GM23338 (cell line): ENCODE measurements around the gene SLC36A3. TPM values are rescaled to one million over a fixed set of nuclear protein-coding genes. Genes with fewer than 3 reads are reported as not detected.

ENCODE experiments used
- ATAC-seq: fragments of 200-7000 bp; cut with Tn5 transposase; 3 replicates; pipeline ENCODE4 v1.9.1; 2020
- DNase-seq: peaks from one replicate; pipeline ENCODE4 v3.0.0-alpha.2; 2015; ENCODE audit warnings: low spot score
- H2AFZ ChIP-seq: fragments of 200-600 bp; sonication (generic); 2 replicates; pipeline ENCODE4 v1.8.0; 2016; ENCODE audit warnings: antibody characterized with exemption, mild to moderate bottlenecking, moderate library complexity
- H3F3A ChIP-seq: fragments of 200-600 bp; sonication (generic); replicated peaks from 2 replicates; pipeline ENCODE4 v1.8.0; 2017; ENCODE audit warnings: antibody characterized with exemption, mixed run types, low read depth
- H3K27ac ChIP-seq: fragments of 200-600 bp; sonication (generic); 2 replicates; pipeline ENCODE4 v1.6.1; 2016; ENCODE audit warnings: low read depth
- H3K27me3 ChIP-seq: fragments of 200-600 bp; sonication (generic); 2 replicates; pipeline ENCODE4 v1.8.0; 2016; ENCODE audit warnings: mild to moderate bottlenecking, mixed run types, moderate library complexity; ENCODE audit not compliant: insufficient read depth
- H3K36me3 ChIP-seq: fragments of 200-600 bp; sonication (generic); 2 replicates; pipeline ENCODE4 v1.8.0; 2016; ENCODE audit warnings: mild to moderate bottlenecking; ENCODE audit not compliant: insufficient read depth
- H3K4me1 ChIP-seq: fragments of 200-600 bp; sonication (generic); 2 replicates; pipeline ENCODE4 v1.8.0; 2016; ENCODE audit warnings: mild to moderate bottlenecking, moderate library complexity; ENCODE audit not compliant: insufficient read depth
- H3K4me2 ChIP-seq: fragments of 200-600 bp; sonication (generic); 2 replicates; pipeline ENCODE4 v1.7.1; 2017; ENCODE audit warnings: mixed run types
- H3K4me3 ChIP-seq: fragments of 200-600 bp; sonication (generic); 2 replicates; pipeline ENCODE4 v1.6.1; 2016; ENCODE audit warnings: mixed run types
- H3K79me2 ChIP-seq: fragments of 200-600 bp; sonication (generic); replicated peaks from 2 replicates; pipeline ENCODE4 v1.8.0; 2017; ENCODE audit warnings: mild to moderate bottlenecking; ENCODE audit not compliant: insufficient read depth
- H3K9me2 ChIP-seq: fragments of 200-600 bp; sonication (generic); 2 replicates; pipeline ENCODE4 v1.8.0; 2017; ENCODE audit not compliant: insufficient read depth
- H4K20me1 ChIP-seq: fragments of 200-600 bp; sonication (generic); replicated peaks from 2 replicates; pipeline ENCODE4 v1.8.0; 2017; ENCODE audit warnings: mild to moderate bottlenecking; ENCODE audit not compliant: insufficient read depth
- H3K27ac Mint-ChIP-seq: 2 replicates; pipeline ENCODE4 v1.8.0; 2020; ENCODE audit warnings: inconsistent platforms, mild to moderate bottlenecking, moderate library complexity, mixed read lengths
- H3K27me3 Mint-ChIP-seq: 3 replicates; pipeline ENCODE4 v1.8.0; 2022; ENCODE audit warnings: low read depth, mild to moderate bottlenecking, moderate library complexity, mixed read lengths, inconsistent platforms; ENCODE audit not compliant: insufficient read depth, poor library complexity
- H3K36me3 Mint-ChIP-seq: 3 replicates; pipeline ENCODE4 v1.8.0; 2021; ENCODE audit warnings: low read depth, mild to moderate bottlenecking, inconsistent platforms, moderate library complexity, mixed read lengths
- H3K4me1 Mint-ChIP-seq: 3 replicates; pipeline ENCODE4 v1.8.0; 2020; ENCODE audit warnings: mild to moderate bottlenecking, inconsistent platforms, mixed read lengths
- H3K4me3 Mint-ChIP-seq: 3 replicates; pipeline ENCODE4 v1.8.0; 2021; ENCODE audit warnings: moderate library complexity, mild to moderate bottlenecking, inconsistent platforms, mixed read lengths
- H3K9me3 Mint-ChIP-seq: 3 replicates; pipeline ENCODE4 v1.8.0; 2020; ENCODE audit warnings: moderate library complexity, mild to moderate bottlenecking, inconsistent platforms, mixed read lengths
- EZH2phosphoT487 ChIP-seq: fragments of 200-600 bp; sonication (generic); IDR thresholded peaks from one replicate; pipeline ENCODE4 v1.8.1; 2018; ENCODE audit warnings: antibody characterized with exemption; ENCODE audit not compliant: unreplicated experiment
- JUNB ChIP-seq: IDR thresholded peaks from one replicate; pipeline ENCODE4 v1.6.1; 2016; ENCODE audit warnings: antibody characterized with exemption; ENCODE audit not compliant: unreplicated experiment
- NANOG ChIP-seq: IDR thresholded peaks from 2 replicates; pipeline ENCODE4 v1.6.1; 2016; ENCODE audit warnings: antibody characterized with exemption, borderline replicate concordance
- POLR2AphosphoS5 ChIP-seq: IDR thresholded peaks from 2 replicates; pipeline ENCODE4 v1.6.1; 2016; ENCODE audit warnings: antibody characterized with exemption, low read depth
- STAT1 ChIP-seq: IDR thresholded peaks from one replicate; pipeline ENCODE4 v1.6.1; 2016; ENCODE audit warnings: antibody characterized with exemption; ENCODE audit not compliant: unreplicated experiment
- ZNF114 ChIP-seq: fragments of 250-450 bp; sonication (Bioruptor Pico); IDR thresholded peaks from 2 replicates; pipeline ENCODE4 v1.5.0; 2020; ENCODE audit warnings: mild to moderate bottlenecking, moderate library complexity
- polyA plus RNA-seq: library from polyadenylated mRNA; unstranded; fragments of >200 nt; fragmentation: Nextera tagmentation; extraction: Ambion mirVana; gene quantifications from 2 replicates; pipeline ENCODE4 v1.2.1, GENCODE V29; 2016
- total RNA-seq: library from RNA; depleted of rRNA; stranded (reverse); fragments of >200 nt; shearing (Covaris generic); gene quantifications from 2 replicates; pipeline ENCODE4 v1.2.3, GENCODE V29; 2014
- TF ChIP-seq, protein P1 (sequence below): IDR thresholded peaks from 2 replicates; pipeline ENCODE4 v1.6.1; 2016; ENCODE audit warnings: antibody characterized with exemption
- TF ChIP-seq, protein P2 (sequence below): fragments of 250-450 bp; sonication (Bioruptor Pico); IDR thresholded peaks from 2 replicates; pipeline ENCODE4 v1.5.0; 2020; ENCODE audit warnings: mild to moderate bottlenecking, moderate library complexity
- TF ChIP-seq, protein P3 (sequence below): IDR thresholded peaks from one replicate; pipeline ENCODE4 v1.6.1; 2018; ENCODE audit warnings: antibody characterized with exemption; ENCODE audit not compliant: unreplicated experiment
- TF ChIP-seq, protein P4 (sequence below), 2 experiments: fragments of 200-600 bp in 1 of 2; sonication (generic) in 1 of 2; conservative IDR thresholded peaks; 2 replicates each; pipeline versions ENCODE4 v1.5.1 to v1.6.1; 2016 to 2017; ENCODE audit warnings: antibody characterized with exemption in 2 of 2, low read depth in 2 of 2, mild to moderate bottlenecking in 2 of 2, moderate library complexity in 1 of 2

Gene SLC36A3
- total and polyA plus RNA-seq, 2 experiments from 2014 or later, result not detected

DNA sequence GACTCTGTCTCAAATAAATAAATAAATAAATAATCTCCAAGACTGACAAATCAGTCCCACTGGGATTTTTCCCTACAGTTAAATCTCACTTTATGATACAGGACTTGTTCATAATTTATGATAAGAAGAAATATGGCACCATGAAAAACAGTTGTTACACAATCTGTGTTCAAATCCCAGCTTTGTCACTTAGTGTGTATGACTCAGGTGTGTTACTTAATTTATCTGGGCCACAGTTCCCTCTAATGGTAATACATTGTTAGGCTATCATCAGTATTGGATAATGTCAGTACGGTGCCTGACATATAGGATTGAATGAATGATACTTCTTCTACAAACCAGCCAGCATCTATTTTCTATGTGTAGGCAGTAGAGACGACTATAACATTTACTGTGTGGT is 23.1 kb downstream of the SLC36A3 start:
- Histone ChIP-seq H3K9me2 (no peaks in the 10 kb centered on the region), H3K36me3 (no peaks in the 10 kb centered on the region), H3K4me1 (no peaks in the 10 kb centered on the region), H3K27ac (no peak overlapping the region), H3K4me2 (no peak overlapping the region), H3K27me3 (no peaks in the 10 kb centered on the region), H3K4me3 (no peak overlapping the region), H2AFZ (no peak overlapping the region), H3F3A (no peaks in the 10 kb centered on the region), H4K20me1 (no peaks in the 10 kb centered on the region), H3K79me2 (no peaks in the 10 kb centered on the region)
- ATAC-seq (no peak), DNase-seq (no peak)
- TF ChIP-seq STAT1 (no peak), NANOG (no peak), JUNB (no peak), EZH2phosphoT487 (no peak)
- TF ChIP-seq, protein P1, sequence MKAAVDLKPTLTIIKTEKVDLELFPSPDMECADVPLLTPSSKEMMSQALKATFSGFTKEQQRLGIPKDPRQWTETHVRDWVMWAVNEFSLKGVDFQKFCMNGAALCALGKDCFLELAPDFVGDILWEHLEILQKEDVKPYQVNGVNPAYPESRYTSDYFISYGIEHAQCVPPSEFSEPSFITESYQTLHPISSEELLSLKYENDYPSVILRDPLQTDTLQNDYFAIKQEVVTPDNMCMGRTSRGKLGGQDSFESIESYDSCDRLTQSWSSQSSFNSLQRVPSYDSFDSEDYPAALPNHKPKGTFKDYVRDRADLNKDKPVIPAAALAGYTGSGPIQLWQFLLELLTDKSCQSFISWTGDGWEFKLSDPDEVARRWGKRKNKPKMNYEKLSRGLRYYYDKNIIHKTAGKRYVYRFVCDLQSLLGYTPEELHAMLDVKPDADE, result no peak
- H3K36me3 Mint-ChIP-seq, result no peaks in the 10 kb centered on the region
- H3K4me3 Mint-ChIP-seq, result no peak overlapping the region
- peaks cover 3% of the 10 kb centered on the region for H3K27me3 Mint-ChIP-seq
- peaks cover 5% of the 10 kb centered on the region; the same call in 1 of the 3 replicates for H3K4me1 Mint-ChIP-seq
- H3K27ac Mint-ChIP-seq, result no peak overlapping the region
- no peaks in the 10 kb centered on the region for H3K9me3 Mint-ChIP-seq

DNA sequence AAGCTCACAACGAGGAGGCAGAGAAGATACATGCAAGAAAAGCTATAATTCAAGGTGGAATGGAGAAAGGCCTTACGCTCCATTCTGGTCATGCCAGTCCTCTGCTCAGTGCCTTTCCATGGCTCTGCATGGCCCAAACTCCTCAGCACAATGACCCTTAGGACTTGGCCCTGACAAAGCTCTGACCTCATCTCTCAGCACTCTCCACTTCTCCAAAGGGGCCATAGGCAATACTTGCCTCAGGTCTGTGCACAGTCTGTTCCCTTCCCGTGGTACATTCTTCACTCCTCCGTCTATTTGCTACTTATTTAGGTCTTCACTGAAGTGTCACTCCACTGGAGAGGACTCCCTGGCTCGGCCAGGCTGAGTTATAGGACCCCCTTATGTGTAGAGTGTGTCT is 24.7 kb downstream of the SLC36A3 start:
- Mint-ChIP-seq H3K4me1 (peaks cover 4% of the 10 kb centered on the region; the same call in 1 of the 3 replicates), H3K27ac (no peak overlapping the region), H3K9me3 (no peaks in the 10 kb centered on the region), H3K36me3 (no peaks in the 10 kb centered on the region), H3K27me3 (peaks cover 1% of the 10 kb centered on the region), H3K4me3 (no peak overlapping the region)
- Histone ChIP-seq H3K27me3 (no peaks in the 10 kb centered on the region), H4K20me1 (no peaks in the 10 kb centered on the region), H3K4me2 (no peak overlapping the region), H3K27ac (no peak overlapping the region), H3K36me3 (no peaks in the 10 kb centered on the region), H3K4me3 (no peak overlapping the region), H3K79me2 (no peaks in the 10 kb centered on the region), H3F3A (no peaks in the 10 kb centered on the region), H3K4me1 (no peaks in the 10 kb centered on the region), H2AFZ (no peak overlapping the region), H3K9me2 (no peaks in the 10 kb centered on the region)
- no peak for ATAC-seq
- no peak for DNase-seq
- TF ChIP-seq NANOG, result no peak
- TF ChIP-seq, protein P2, sequence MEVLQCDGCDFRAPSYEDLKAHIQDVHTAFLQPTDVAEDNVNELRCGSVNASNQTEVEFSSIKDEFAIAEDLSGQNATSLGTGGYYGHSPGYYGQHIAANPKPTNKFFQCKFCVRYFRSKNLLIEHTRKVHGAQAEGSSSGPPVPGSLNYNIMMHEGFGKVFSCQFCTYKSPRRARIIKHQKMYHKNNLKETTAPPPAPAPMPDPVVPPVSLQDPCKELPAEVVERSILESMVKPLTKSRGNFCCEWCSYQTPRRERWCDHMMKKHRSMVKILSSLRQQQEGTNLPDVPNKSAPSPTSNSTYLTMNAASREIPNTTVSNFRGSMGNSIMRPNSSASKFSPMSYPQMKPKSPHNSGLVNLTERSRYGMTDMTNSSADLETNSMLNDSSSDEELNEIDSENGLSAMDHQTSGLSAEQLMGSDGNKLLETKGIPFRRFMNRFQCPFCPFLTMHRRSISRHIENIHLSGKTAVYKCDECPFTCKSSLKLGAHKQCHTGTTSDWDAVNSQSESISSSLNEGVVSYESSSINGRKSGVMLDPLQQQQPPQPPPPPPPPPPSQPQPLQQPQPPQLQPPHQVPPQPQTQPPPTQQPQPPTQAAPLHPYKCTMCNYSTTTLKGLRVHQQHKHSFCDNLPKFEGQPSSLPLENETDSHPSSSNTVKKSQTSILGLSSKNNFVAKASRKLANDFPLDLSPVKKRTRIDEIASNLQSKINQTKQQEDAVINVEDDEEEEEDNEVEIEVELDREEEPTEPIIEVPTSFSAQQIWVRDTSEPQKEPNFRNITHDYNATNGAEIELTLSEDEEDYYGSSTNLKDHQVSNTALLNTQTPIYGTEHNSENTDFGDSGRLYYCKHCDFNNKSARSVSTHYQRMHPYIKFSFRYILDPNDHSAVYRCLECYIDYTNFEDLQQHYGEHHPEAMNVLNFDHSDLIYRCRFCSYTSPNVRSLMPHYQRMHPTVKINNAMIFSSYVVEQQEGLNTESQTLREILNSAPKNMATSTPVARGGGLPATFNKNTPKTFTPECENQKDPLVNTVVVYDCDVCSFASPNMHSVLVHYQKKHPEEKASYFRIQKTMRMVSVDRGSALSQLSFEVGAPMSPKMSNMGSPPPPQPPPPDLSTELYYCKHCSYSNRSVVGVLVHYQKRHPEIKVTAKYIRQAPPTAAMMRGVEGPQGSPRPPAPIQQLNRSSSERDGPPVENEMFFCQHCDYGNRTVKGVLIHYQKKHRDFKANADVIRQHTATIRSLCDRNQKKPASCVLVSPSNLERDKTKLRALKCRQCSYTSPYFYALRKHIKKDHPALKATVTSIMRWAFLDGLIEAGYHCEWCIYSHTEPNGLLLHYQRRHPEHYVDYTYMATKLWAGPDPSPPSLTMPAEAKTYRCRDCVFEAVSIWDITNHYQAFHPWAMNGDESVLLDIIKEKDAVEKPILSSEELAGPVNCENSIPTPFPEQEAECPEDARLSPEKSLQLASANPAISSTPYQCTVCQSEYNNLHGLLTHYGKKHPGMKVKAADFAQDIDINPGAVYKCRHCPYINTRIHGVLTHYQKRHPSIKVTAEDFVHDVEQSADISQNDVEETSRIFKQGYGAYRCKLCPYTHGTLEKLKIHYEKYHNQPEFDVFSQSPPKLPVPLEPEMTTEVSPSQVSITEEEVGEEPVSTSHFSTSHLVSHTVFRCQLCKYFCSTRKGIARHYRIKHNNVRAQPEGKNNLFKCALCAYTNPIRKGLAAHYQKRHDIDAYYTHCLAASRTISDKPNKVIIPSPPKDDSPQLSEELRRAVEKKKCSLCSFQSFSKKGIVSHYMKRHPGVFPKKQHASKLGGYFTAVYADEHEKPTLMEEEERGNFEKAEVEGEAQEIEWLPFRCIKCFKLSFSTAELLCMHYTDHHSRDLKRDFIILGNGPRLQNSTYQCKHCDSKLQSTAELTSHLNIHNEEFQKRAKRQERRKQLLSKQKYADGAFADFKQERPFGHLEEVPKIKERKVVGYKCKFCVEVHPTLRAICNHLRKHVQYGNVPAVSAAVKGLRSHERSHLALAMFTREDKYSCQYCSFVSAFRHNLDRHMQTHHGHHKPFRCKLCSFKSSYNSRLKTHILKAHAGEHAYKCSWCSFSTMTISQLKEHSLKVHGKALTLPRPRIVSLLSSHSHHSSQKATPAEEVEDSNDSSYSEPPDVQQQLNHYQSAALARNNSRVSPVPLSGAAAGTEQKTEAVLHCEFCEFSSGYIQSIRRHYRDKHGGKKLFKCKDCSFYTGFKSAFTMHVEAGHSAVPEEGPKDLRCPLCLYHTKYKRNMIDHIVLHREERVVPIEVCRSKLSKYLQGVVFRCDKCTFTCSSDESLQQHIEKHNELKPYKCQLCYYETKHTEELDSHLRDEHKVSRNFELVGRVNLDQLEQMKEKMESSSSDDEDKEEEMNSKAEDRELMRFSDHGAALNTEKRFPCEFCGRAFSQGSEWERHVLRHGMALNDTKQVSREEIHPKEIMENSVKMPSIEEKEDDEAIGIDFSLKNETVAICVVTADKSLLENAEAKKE (CRISPR knock-in tag), result no peak
- TF ChIP-seq POLR2AphosphoS5, result no peak
- TF ChIP-seq ZNF114 (CRISPR knock-in tag), result no peak
- TF ChIP-seq, protein P3, sequence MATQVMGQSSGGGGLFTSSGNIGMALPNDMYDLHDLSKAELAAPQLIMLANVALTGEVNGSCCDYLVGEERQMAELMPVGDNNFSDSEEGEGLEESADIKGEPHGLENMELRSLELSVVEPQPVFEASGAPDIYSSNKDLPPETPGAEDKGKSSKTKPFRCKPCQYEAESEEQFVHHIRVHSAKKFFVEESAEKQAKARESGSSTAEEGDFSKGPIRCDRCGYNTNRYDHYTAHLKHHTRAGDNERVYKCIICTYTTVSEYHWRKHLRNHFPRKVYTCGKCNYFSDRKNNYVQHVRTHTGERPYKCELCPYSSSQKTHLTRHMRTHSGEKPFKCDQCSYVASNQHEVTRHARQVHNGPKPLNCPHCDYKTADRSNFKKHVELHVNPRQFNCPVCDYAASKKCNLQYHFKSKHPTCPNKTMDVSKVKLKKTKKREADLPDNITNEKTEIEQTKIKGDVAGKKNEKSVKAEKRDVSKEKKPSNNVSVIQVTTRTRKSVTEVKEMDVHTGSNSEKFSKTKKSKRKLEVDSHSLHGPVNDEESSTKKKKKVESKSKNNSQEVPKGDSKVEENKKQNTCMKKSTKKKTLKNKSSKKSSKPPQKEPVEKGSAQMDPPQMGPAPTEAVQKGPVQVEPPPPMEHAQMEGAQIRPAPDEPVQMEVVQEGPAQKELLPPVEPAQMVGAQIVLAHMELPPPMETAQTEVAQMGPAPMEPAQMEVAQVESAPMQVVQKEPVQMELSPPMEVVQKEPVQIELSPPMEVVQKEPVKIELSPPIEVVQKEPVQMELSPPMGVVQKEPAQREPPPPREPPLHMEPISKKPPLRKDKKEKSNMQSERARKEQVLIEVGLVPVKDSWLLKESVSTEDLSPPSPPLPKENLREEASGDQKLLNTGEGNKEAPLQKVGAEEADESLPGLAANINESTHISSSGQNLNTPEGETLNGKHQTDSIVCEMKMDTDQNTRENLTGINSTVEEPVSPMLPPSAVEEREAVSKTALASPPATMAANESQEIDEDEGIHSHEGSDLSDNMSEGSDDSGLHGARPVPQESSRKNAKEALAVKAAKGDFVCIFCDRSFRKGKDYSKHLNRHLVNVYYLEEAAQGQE, result no peak
- no peak for TF ChIP-seq JUNB
- TF ChIP-seq, protein P4, sequence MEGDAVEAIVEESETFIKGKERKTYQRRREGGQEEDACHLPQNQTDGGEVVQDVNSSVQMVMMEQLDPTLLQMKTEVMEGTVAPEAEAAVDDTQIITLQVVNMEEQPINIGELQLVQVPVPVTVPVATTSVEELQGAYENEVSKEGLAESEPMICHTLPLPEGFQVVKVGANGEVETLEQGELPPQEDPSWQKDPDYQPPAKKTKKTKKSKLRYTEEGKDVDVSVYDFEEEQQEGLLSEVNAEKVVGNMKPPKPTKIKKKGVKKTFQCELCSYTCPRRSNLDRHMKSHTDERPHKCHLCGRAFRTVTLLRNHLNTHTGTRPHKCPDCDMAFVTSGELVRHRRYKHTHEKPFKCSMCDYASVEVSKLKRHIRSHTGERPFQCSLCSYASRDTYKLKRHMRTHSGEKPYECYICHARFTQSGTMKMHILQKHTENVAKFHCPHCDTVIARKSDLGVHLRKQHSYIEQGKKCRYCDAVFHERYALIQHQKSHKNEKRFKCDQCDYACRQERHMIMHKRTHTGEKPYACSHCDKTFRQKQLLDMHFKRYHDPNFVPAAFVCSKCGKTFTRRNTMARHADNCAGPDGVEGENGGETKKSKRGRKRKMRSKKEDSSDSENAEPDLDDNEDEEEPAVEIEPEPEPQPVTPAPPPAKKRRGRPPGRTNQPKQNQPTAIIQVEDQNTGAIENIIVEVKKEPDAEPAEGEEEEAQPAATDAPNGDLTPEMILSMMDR (conservative IDR thresholded peaks at IDR 0.05; ENCODE audit: low read depth in 2 of 2), result no peak
